MCF 10A (cell line): ENCODE measurements around the gene CAMK2B. TPM values are rescaled to one million over a fixed set of nuclear protein-coding genes. Genes with fewer than 3 reads are reported as not detected.

ENCODE experiments used
- BruUV-seq: library from RNA; stranded (reverse); fragments of 400-500 nt; replicated peaks from 2 replicates; lab custom pipeline; 2021; lab: Mats Ljungman, UMichigan
- CTCF ChIA-PET: fragments of 300-600 bp; sonication (Branson Sonifier 250); formaldehyde crosslinking; extraction: SDS; loops from one replicate; lab custom pipeline; 2021; ENCODE audit warnings: antibody characterized with exemption, inconsistent platforms; lab: Yijun Ruan, JAX
- POLR2A ChIA-PET: fragments of 300-600, 350-650 bp; sonication (Branson Sonifier 250); formaldehyde crosslinking; extraction: SDS; loops from one replicate; lab custom pipeline; 2020; ENCODE audit warnings: antibody characterized with exemption, inconsistent platforms; lab: Yijun Ruan, JAX
- DNase-seq: peaks from one replicate; pipeline ENCODE4 v3.0.0-alpha.2; 2018; ENCODE audit not compliant: unreplicated experiment
- H3K27ac Mint-ChIP-seq: one replicate; pipeline ENCODE4 v1.8.0; 2022; ENCODE audit warnings: mild to moderate bottlenecking, low read depth, mixed read lengths; ENCODE audit not compliant: unreplicated experiment
- H3K27me3 Mint-ChIP-seq: one replicate; pipeline ENCODE4 v1.8.0; 2022; ENCODE audit warnings: mixed read lengths; ENCODE audit not compliant: insufficient read depth, unreplicated experiment
- H3K36me3 Mint-ChIP-seq: one replicate; pipeline ENCODE4 v1.8.0; 2022; ENCODE audit warnings: mild to moderate bottlenecking, moderate library complexity, mixed read lengths; ENCODE audit not compliant: insufficient read depth, unreplicated experiment
- H3K4me1 Mint-ChIP-seq: one replicate; pipeline ENCODE4 v1.8.0; 2022; ENCODE audit warnings: mixed read lengths; ENCODE audit not compliant: insufficient read depth, unreplicated experiment
- H3K4me3 Mint-ChIP-seq: one replicate; pipeline ENCODE4 v1.8.0; 2022; ENCODE audit warnings: mild to moderate bottlenecking, moderate library complexity, mixed read lengths; ENCODE audit not compliant: unreplicated experiment
- H3K9me3 Mint-ChIP-seq: one replicate; pipeline ENCODE4 v1.8.0; 2022; ENCODE audit warnings: mixed read lengths; ENCODE audit not compliant: unreplicated experiment
- CTCF ChIP-seq: fragments of 200-600 bp; IDR thresholded peaks from one replicate; pipeline ENCODE4 v1.8.0; 2022; ENCODE audit warnings: antibody characterized with exemption, mild to moderate bottlenecking; ENCODE audit not compliant: unreplicated experiment
- intact Hi-C: fragments of 100-400 bp; cut with micrococcal nuclease; formaldehyde crosslinking; loops from 2 replicates; pipeline ENCODE4 v1.14.1; 2022
- total RNA-seq: library from RNA; stranded (reverse); gene quantifications from 2 replicates; pipeline ENCODE4 v1.2.3, GENCODE V29; 2022

CAMK2B gene
- total RNA-seq, 1 experiment from 2014 or later: 1.8 TPM

DNA sequence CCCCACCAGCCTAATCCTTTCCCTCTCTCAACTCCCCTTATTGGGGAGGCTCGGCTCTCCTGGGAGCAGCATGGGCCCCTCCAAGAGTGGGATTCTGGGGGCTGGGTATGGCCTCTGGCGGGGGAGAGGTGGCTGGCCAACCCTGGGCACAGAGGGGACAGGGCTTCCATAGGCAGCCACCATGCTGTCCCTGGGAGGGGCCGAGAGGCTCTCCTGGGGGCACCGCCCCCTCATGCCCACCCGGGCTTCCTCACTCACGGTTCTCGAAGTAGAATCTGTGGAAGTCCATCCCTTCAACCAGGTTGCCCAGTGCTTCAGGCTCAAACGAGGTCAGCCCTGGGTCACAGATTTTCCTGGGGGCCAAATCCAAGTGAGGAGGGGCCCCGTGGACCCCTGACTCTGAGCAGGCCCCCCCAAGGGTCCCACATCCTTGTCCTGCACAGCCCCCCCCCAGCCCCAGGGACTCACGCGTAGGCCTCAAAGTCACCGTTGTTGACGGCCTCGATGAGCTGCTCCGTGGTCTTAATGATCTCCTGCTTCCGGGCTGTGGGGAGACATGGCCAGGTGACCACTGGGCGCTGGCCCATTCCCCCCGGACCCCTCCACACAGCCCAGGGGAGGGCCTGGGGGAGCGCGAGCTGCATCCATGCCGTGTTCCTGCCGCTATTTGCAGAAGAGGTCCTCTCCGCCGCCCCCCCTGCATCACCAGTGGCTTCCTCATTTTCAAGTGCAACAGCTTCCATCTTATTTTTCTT lies 104.9 kb downstream of the CAMK2B start:
- no peak for TF ChIP-seq CTCF
- H3K27me3 Mint-ChIP-seq: no peaks in the 10 kb centered on the region

GRCh38 chr7:44220046-44220357 lies 105.4 kb downstream of the CAMK2B start:
- intact Hi-C loops: no loop called here
- Mint-ChIP-seq H3K27ac (no peak overlapping the region), H3K27me3 (no peaks in the 10 kb centered on the region), H3K4me1 (peaks cover 15% of the 10 kb centered on the region), H3K4me3 (no peak overlapping the region), H3K36me3 (peaks cover 4% of the 10 kb centered on the region), H3K9me3 (no peaks in the 10 kb centered on the region)
- no TSS peak for BruUV-seq
- no peak for DNase-seq
- POLR2A ChIA-PET: no interaction called here
- CTCF ChIA-PET: no interaction called here
- TF ChIP-seq CTCF: no peak

More for the DNA sequence above, 104.9 kb downstream of the CAMK2B start:
- Mint-ChIP-seq H3K4me1 (peaks cover 16% of the 10 kb centered on the region), H3K9me3 (no peaks in the 10 kb centered on the region), H3K27ac (no peak overlapping the region), H3K36me3 (peaks cover 4% of the 10 kb centered on the region), H3K4me3 (no peak overlapping the region)
- DNase-seq: no peak
- intact Hi-C loops: no loop called here
- POLR2A ChIA-PET: no interaction called here
- BruUV-seq: no TSS peak
- CTCF ChIA-PET: no interaction called here

DNA sequence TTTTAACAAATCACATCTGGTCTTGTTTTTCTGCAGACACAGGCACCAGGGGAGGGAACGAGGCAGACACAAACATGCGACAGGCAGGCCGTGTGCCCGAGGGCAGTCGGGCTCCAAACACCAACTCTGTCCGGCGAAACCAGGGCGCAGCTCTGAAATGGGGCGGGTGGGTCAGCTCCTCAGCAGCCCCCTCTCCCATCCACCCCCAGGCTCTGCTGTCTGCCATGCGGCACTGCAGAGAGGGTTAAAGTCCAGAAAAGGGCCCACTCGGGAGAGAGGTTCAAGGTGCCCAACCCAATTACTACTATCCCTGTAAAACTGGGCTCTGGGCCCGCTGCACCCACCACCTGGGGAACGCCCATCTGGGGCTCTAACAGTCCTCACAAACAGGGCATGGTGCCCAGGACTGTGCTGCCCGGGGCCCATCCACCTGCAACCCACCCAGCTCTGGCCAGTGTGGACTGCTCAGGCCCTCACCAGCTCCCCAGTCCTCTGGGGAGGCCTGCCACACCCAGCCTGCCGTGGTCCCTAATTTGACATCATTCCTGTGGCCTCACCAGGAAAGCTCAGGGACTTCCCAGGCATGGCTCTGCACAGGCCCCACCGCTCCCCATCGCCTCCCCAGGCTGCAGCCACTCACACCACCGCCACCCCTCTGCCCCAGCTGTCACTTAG lies 105.9 kb downstream of the CAMK2B start:
- CTCF ChIA-PET: interaction anchor here (1.5 kb wide), 1 partner anchor 11 kb away, joined by 4 read pairs; no protein-coding TSS in a partner anchor
- POLR2A ChIA-PET: no interaction called here
- no peaks in the 10 kb centered on the region for H3K9me3 Mint-ChIP-seq

More for the DNA sequence above, 105.9 kb downstream of the CAMK2B start:
- TF ChIP-seq CTCF: no peak
- H3K27ac Mint-ChIP-seq: no peak overlapping the region
- intact Hi-C loops: no loop called here
- no peaks in the 10 kb centered on the region for H3K27me3 Mint-ChIP-seq
- no peak for DNase-seq
- peaks cover 4% of the 10 kb centered on the region for H3K36me3 Mint-ChIP-seq
- H3K4me1 Mint-ChIP-seq: peaks cover 13% of the 10 kb centered on the region
- no TSS peak for BruUV-seq
- no peak overlapping the region for H3K4me3 Mint-ChIP-seq
